HepG2 (cell line): ENCODE results near the gene ELF2. TPM values are rescaled to one million over a fixed set of nuclear protein-coding genes. Genes with fewer than 3 reads are reported as not detected.
A peak's percentile ranks its signal among the peaks of the same experiment; 100 is the strongest.

ENCODE experiments used
- AGO2 ChIP-seq: fragments of 200-400 bp; formaldehyde crosslinking; optimal IDR thresholded peaks from 2 replicates; pipeline ENCODE3; 2017; ENCODE audit warnings: mild to moderate bottlenecking, low read depth, low read length, moderate library complexity
- AKAP8 ChIP-seq: sonication (generic); formaldehyde crosslinking; IDR thresholded peaks from 2 replicates; pipeline ENCODE4 v1.5.1; 2020; ENCODE audit warnings: mild to moderate bottlenecking, missing genetic modification reagents
- ATF7 ChIP-seq, 2 experiments: fragments of 450-650 bp in 1 of 2; sonication (generic) in 1 of 2; formaldehyde crosslinking in 1 of 2; IDR thresholded peaks; 2 replicates each; pipeline versions ENCODE4 v1.4.0 to v1.6.1; 2016 to 2020; ENCODE audit warnings: antibody characterized with exemption in 1 of 2, mild to moderate bottlenecking in 1 of 2, missing genetic modification reagents in 1 of 2
- BORCS8-MEF2B ChIP-seq: sonication (generic); formaldehyde crosslinking; IDR thresholded peaks from 2 replicates; pipeline ENCODE4 v1.8.0; 2022; ENCODE audit warnings: mild to moderate bottlenecking, missing genetic modification reagents
- JUNB ChIP-seq: sonication (generic); formaldehyde crosslinking; IDR thresholded peaks from 2 replicates; pipeline ENCODE4 v1.8.0; 2022; ENCODE audit warnings: missing genetic modification reagents, mild to moderate bottlenecking, borderline replicate concordance
- KDM3A ChIP-seq: IDR thresholded peaks from 2 replicates; pipeline ENCODE4 v1.6.1; 2018; ENCODE audit warnings: low read depth, missing compliant biosample characterization
- MAFK ChIP-seq, 2 experiments: IDR thresholded peaks in 1 of 2; conservative IDR thresholded peaks in 1 of 2; 2 replicates each; pipeline ENCODE4 v1.6.1; 2011; ENCODE audit warnings: improper control_type of control experiment in 2 of 2, low read length in 2 of 2
- NFE2L1 ChIP-seq: sonication (generic); formaldehyde crosslinking; IDR thresholded peaks from 2 replicates; pipeline ENCODE4 v1.4.0; 2020; ENCODE audit warnings: missing genetic modification reagents, mild to moderate bottlenecking, borderline replicate concordance
- TEAD2 ChIP-seq: sonication (generic); formaldehyde crosslinking; IDR thresholded peaks from 2 replicates; pipeline ENCODE4 v1.9.0; 2021; ENCODE audit warnings: missing genetic modification reagents
- XBP1 ChIP-seq: sonication (generic); formaldehyde crosslinking; IDR thresholded peaks from 2 replicates; pipeline ENCODE4 v1.5.0; 2020; ENCODE audit warnings: missing genetic modification reagents
- ZNF530 ChIP-seq: sonication (generic); formaldehyde crosslinking; IDR thresholded peaks from 2 replicates; pipeline ENCODE4 v1.5.0; 2020; ENCODE audit warnings: low read depth, mild to moderate bottlenecking, missing genetic modification reagents
- ZNF543 ChIP-seq: sonication (generic); formaldehyde crosslinking; IDR thresholded peaks from 2 replicates; pipeline ENCODE4 v1.4.0; 2020; ENCODE audit warnings: mild to moderate bottlenecking, missing genetic modification reagents
- ZNF703 ChIP-seq: sonication (generic); formaldehyde crosslinking; IDR thresholded peaks from 2 replicates; pipeline ENCODE4 v1.5.1; 2020; ENCODE audit warnings: missing genetic modification reagents, mild to moderate bottlenecking, moderate library complexity, borderline replicate concordance
- ZNF772 ChIP-seq: sonication (generic); formaldehyde crosslinking; IDR thresholded peaks from 2 replicates; pipeline ENCODE4 v1.5.0; 2020; ENCODE audit warnings: mild to moderate bottlenecking, missing genetic modification reagents
- ZSCAN12 ChIP-seq: sonication (generic); formaldehyde crosslinking; IDR thresholded peaks from 2 replicates; pipeline ENCODE4 v1.9.0; 2021; ENCODE audit warnings: mild to moderate bottlenecking, missing genetic modification reagents
- polyA plus RNA-seq, 8 experiments: library from polyadenylated mRNA; depleted of rRNA in 3 of 8; stranded (reverse) in 7 of 8; unstranded in 1 of 8; fragments of >200 nt; fragmentation: Illumina TruSeq in 4 of 8; extraction: Trizol in 4 of 8; gene quantifications; 2 replicates each; pipeline versions ENCODE4 v1.2.1 to v1.2.3, GENCODE V29; 2011 to 2016; ENCODE audit warnings: low read depth in 4 of 8, missing spikeins in 1 of 8, mixed read lengths in 1 of 8; ENCODE audit not compliant: insufficient read depth in 1 of 8
- total RNA-seq, 5 experiments: library from RNA; depleted of rRNA; stranded (reverse); fragments of >200 nt; fragmentation: Illumina TruSeq; extraction: Trizol; gene quantifications; 2 replicates each; pipeline ENCODE4 v1.2.3, GENCODE V29; 2016; ENCODE audit warnings: low read depth in 1 of 5
- TF ChIP-seq, protein P1 (sequence below): sonication (generic); formaldehyde crosslinking; IDR thresholded peaks from 2 replicates; pipeline ENCODE4 v1.4.0; 2020; ENCODE audit warnings: missing genetic modification reagents
- TF ChIP-seq, protein P2 (sequence below): sonication (generic); formaldehyde crosslinking; IDR thresholded peaks from 2 replicates; pipeline ENCODE4 v1.9.0; 2021; ENCODE audit warnings: mild to moderate bottlenecking, missing genetic modification reagents
- TF ChIP-seq, protein P3 (sequence below): sonication (generic); formaldehyde crosslinking; IDR thresholded peaks from 2 replicates; pipeline ENCODE4 v1.8.0; 2023; ENCODE audit warnings: mild to moderate bottlenecking, missing genetic modification reagents

The ELF2 gene
- total and polyA plus RNA-seq, 2 of the 13 experiments (the other 11 are each of a cell fraction or from before 2014, with no cell fraction given) = 28.6 to 35.4 TPM

DNA sequence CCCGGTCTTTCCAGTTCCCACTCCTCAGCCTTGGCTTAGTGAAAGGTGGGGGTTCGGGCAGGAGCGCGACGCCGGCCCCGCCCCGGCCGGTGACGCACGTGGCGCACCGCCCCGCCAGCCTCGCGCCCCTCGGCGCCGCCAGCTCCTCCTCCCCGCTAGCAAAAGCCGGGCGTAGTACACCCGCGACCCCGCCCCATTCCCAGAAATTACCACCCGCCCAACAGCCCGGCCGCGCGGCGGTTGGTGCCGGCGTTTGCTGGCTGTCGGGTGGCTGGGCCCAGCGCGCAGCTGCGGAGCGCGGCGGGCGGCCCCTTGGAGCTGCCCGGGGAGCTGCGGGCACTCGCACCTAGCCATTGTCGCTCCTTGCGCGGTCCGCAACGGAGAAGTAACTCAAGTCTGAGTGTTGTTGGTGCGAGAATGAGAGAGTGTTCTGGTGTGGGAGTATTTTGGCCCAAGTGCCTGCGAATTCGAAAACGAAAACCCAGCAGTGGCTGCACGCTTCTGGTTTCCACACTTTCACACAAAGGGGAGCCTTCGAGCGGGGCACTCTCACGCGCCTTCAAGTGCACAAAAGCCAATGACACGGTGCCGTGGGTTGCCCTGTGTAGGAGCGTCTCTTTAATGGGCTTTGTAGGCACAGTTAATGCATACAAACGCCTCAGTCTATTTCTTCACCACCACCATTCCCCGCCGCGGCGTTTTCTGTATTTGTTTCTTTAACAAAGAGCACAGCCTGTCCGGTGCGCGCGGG, 1.0 kb upstream of the ELF2 start (continued):
- TF ChIP-seq ZNF530 (CRISPR knock-in tag) (no peak), ZSCAN12 (no peak; the same call in 1 of the 2 replicates), NFE2L1 (CRISPR knock-in tag) (no peak), ATF7 (IDR thresholded peaks at IDR 0.05) (no peak), ATF7 (CRISPR knock-in tag; IDR thresholded peaks at IDR 0.05) (no peak), XBP1 (CRISPR knock-in tag) (no peak), JUNB (CRISPR knock-in tag) (peak; percentile 70; the same call in 1 of the 2 replicates), AGO2 (no peak), MAFK (conservative IDR thresholded peaks at IDR 0.05 in 1 of 2, IDR thresholded peaks at IDR 0.05 in 1 of 2; ENCODE audit: low read length in 2 of 2) (no peak), ZNF772 (CRISPR knock-in tag) (peak; percentile 61; the same call in 1 of the 2 replicates), TEAD2 (CRISPR knock-in tag) (no peak), KDM3A (CRISPR knock-in tag) (no peak), ZNF543 (CRISPR knock-in tag) (no peak), BORCS8-MEF2B (CRISPR knock-in tag) (no peak; the same call in 1 of the 2 replicates), ZNF703 (CRISPR knock-in tag) (no peak; the same call in 1 of the 2 replicates), AKAP8 (CRISPR knock-in tag) (no peak)
- TF ChIP-seq, protein P1, sequence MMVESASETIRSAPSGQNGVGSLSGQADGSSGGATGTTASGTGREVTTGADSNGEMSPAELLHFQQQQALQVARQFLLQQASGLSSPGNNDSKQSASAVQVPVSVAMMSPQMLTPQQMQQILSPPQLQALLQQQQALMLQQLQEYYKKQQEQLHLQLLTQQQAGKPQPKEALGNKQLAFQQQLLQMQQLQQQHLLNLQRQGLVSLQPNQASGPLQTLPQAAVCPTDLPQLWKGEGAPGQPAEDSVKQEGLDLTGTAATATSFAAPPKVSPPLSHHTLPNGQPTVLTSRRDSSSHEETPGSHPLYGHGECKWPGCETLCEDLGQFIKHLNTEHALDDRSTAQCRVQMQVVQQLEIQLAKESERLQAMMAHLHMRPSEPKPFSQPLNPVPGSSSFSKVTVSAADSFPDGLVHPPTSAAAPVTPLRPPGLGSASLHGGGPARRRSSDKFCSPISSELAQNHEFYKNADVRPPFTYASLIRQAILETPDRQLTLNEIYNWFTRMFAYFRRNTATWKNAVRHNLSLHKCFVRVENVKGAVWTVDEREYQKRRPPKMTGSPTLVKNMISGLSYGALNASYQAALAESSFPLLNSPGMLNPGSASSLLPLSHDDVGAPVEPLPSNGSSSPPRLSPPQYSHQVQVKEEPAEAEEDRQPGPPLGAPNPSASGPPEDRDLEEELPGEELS = peak; percentile 37; the same call in 1 of the 2 replicates
- TF ChIP-seq, protein P2, sequence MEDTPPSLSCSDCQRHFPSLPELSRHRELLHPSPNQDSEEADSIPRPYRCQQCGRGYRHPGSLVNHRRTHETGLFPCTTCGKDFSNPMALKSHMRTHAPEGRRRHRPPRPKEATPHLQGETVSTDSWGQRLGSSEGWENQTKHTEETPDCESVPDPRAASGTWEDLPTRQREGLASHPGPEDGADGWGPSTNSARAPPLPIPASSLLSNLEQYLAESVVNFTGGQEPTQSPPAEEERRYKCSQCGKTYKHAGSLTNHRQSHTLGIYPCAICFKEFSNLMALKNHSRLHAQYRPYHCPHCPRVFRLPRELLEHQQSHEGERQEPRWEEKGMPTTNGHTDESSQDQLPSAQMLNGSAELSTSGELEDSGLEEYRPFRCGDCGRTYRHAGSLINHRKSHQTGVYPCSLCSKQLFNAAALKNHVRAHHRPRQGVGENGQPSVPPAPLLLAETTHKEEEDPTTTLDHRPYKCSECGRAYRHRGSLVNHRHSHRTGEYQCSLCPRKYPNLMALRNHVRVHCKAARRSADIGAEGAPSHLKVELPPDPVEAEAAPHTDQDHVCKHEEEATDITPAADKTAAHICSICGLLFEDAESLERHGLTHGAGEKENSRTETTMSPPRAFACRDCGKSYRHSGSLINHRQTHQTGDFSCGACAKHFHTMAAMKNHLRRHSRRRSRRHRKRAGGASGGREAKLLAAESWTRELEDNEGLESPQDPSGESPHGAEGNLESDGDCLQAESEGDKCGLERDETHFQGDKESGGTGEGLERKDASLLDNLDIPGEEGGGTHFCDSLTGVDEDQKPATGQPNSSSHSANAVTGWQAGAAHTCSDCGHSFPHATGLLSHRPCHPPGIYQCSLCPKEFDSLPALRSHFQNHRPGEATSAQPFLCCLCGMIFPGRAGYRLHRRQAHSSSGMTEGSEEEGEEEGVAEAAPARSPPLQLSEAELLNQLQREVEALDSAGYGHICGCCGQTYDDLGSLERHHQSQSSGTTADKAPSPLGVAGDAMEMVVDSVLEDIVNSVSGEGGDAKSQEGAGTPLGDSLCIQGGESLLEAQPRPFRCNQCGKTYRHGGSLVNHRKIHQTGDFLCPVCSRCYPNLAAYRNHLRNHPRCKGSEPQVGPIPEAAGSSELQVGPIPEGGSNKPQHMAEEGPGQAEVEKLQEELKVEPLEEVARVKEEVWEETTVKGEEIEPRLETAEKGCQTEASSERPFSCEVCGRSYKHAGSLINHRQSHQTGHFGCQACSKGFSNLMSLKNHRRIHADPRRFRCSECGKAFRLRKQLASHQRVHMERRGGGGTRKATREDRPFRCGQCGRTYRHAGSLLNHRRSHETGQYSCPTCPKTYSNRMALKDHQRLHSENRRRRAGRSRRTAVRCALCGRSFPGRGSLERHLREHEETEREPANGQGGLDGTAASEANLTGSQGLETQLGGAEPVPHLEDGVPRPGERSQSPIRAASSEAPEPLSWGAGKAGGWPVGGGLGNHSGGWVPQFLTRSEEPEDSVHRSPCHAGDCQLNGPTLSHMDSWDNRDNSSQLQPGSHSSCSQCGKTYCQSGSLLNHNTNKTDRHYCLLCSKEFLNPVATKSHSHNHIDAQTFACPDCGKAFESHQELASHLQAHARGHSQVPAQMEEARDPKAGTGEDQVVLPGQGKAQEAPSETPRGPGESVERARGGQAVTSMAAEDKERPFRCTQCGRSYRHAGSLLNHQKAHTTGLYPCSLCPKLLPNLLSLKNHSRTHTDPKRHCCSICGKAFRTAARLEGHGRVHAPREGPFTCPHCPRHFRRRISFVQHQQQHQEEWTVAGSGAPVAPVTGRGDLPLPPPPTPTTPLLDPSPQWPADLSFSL = peak; percentile 52; the same call in 1 of the 2 replicates
- TF ChIP-seq, protein P3, sequence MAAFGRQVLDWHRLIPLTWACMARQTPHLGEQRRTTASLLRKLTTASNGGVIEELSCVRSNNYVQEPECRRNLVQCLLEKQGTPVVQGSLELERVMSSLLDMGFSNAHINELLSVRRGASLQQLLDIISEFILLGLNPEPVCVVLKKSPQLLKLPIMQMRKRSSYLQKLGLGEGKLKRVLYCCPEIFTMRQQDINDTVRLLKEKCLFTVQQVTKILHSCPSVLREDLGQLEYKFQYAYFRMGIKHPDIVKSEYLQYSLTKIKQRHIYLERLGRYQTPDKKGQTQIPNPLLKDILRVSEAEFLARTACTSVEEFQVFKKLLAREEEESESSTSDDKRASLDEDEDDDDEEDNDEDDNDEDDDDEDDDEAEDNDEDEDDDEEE (CRISPR knock-in tag) = no peak
